Transverse colon (tissue), 4 donors: ENCODE data around the gene FOS.

Source experiments
- CTCF ChIP-seq, 5 experiments: fragments of 200-600 bp in 3 of 5; fragments of 450-650 bp in 2 of 5; sonication (generic) in 3 of 5; IDR thresholded peaks; 1 replicate in 2 of 5; 2 replicates in 3 of 5; pipeline ENCODE4 v1.5.1; 2016 to 2017; ENCODE audit warnings: antibody characterized with exemption in 5 of 5, inconsistent platforms in 3 of 5, mild to moderate bottlenecking in 2 of 5, moderate library complexity in 1 of 5
- EP300 ChIP-seq: sonication (generic); formaldehyde crosslinking; IDR thresholded peaks from one replicate; pipeline ENCODE4 v1.6.1; 2017; ENCODE audit warnings: antibody characterized with exemption, low read depth
- POLR2A ChIP-seq: fragments of 450-650 bp; IDR thresholded peaks from one replicate; pipeline ENCODE4 v1.6.1; 2016; ENCODE audit warnings: antibody characterized with exemption, mild to moderate bottlenecking, moderate library complexity
- POLR2AphosphoS5 ChIP-seq, 3 donors: sonication (generic); formaldehyde crosslinking; IDR thresholded peaks; one replicate each; pipeline ENCODE4 v1.6.1; 2016; ENCODE audit warnings: antibody characterized with exemption in 3 of 3

GRCh38 chr14:75254901-75255584 is 23.6 kb upstream of the FOS start:
- TF ChIP-seq CTCF (IDR thresholded peaks at IDR 0.05) = no peak
- peak in 1 of 3 donors; percentile 12 for TF ChIP-seq POLR2AphosphoS5 (IDR thresholded peaks at IDR 0.05)
- TF ChIP-seq EP300 = no peak
- peak; percentile 54 for TF ChIP-seq POLR2A
